A172 (cell line): ENCODE results near the gene CISD3. TPM values are rescaled to one million over a fixed set of nuclear protein-coding genes. Genes with fewer than 3 reads are reported as not detected.

ENCODE experiments used
- DNase-seq: peaks from one replicate; pipeline ENCODE4 v3.0.0-alpha.2; 2015; ENCODE audit warnings: low spot score
- total RNA-seq: library from RNA; depleted of rRNA; stranded (reverse); fragments of >200 nt; shearing (Covaris generic); gene quantifications from 2 replicates; pipeline ENCODE4 v1.2.3, GENCODE V29; 2014

CISD3 gene
- total RNA-seq, 1 experiment from 2014 or later: 12.4 TPM

DNA sequence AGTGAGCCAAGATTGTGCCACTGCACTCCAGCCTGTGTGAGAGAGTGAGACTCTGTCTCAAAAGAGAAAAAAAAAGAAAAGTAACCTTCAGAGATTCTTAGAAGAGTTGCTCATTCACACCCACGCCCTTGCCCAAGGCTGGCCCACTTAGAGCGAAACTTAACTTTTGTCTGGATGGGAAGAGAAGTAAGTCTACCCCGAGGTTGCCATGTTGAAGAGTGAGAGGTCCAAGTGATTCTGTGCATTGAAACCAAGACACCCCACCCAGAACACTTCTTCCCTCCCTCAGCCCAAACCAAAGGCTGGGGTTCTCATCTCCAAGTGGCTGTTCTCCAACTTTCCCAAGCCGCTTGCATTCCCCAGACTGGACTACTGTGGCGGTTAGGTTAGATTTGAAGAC, 2.4 kb upstream of the CISD3 start:
- no peak for DNase-seq

GRCh38 chr17:38728290-38728831, 1.8 kb upstream of the CISD3 start:
- DNase-seq: no peak

DNA sequence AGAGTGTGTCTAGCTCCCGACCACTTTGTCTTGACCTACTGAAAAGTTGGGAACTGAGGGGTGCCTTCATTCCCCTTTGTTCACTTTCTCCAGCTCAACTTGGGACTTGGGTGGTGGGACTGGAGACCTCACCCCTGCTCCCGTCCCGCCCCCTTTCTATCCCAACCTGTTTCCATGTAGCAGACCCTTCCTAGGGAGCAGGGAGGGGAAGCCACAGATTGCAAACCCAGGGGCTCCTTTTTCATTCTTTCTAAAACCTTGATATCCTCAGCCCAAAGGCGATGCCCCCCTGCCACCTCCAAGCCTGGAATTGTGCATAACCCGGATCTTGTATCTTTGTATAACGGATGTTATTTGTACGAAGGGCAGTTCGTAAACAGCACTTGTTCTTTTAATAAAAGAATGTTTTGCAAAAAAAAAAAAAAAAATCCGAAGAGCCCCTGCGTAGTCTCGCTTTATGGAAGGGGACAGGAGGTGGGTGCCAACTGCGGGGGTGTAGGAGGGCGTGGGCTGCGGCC, 714 bp upstream of the CISD3 start:
- DNase-seq: no peak

DNA sequence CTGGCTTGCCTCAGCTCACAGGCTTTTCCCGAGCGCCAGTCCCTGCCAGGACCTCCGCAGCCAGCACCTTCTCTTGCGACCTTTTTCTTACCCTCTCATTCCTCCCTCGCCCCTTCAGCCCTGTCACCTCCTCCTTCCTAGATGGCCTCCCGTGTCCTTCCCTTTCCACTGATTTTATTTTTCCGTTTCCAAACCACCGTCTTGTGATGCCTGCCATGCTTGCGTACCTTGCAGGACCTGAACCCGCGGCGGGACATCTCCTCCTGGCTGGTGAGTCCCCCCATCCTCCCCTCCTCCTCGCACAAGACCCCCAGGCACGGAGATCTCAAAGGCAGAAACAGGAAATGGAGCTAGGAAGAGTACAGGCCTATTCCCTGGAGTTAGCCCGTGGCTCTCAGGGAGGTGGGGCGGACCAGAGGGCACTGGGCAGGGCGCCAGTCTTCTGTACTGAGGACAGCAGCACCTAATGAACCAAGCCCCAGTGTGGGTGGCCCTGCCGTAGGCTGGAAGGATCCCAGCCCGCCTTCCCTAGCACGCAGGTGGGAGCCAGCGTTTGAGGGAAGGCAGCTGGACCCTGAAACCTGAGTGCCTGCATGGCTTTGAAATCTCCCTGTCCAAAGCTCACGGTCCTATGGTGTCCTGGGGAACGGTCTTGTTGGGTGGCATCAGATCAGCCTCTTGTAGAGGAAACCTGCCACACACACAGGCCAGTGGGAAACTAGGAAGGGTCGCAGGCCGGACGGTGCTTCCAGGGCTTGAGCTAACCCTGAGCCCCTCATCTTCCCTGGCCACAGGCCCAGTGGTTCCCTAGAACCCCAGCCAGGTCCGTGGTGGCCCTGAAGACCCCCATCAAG, 612 bp downstream of the CISD3 start:
- DNase-seq: peak; percentile 76

DNA sequence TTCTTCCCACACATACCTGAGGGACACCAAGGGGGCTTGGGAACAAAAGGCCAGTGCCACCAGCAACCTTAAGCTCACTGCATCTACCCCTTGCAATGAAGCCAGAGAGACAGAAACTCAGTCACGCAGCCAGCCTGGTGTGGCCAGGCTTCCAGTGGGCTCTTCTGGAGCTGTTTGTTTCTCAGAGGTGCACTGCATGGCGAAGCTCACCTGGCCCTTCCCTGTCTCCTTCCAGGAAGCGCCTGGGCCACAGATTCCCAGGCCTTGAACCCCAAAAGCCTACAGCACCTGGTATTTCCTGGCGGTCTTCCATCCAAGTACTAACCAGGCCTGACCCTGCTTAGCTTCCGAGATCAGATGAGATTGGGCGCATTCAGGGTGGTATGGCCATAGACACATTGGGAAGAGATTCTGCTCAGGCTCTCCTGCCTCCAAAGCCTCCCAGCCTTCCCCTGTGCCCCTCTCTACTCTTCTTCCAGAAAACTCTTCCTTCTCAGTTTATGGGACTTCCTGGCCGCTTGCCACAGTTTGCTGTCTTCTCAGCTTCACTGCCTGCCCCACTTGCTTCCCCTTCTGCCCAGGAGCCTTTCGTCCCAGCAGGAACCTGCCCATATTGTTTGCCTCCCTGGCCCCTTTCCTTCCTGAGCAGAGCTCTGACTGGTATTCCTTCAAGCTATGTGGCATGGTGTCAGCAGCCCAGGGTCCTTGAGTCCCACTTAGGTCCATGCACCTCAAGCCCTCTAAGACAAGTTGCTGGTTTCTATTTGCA, 1.6 kb downstream of the CISD3 start:
- DNase-seq: no peak

DNA sequence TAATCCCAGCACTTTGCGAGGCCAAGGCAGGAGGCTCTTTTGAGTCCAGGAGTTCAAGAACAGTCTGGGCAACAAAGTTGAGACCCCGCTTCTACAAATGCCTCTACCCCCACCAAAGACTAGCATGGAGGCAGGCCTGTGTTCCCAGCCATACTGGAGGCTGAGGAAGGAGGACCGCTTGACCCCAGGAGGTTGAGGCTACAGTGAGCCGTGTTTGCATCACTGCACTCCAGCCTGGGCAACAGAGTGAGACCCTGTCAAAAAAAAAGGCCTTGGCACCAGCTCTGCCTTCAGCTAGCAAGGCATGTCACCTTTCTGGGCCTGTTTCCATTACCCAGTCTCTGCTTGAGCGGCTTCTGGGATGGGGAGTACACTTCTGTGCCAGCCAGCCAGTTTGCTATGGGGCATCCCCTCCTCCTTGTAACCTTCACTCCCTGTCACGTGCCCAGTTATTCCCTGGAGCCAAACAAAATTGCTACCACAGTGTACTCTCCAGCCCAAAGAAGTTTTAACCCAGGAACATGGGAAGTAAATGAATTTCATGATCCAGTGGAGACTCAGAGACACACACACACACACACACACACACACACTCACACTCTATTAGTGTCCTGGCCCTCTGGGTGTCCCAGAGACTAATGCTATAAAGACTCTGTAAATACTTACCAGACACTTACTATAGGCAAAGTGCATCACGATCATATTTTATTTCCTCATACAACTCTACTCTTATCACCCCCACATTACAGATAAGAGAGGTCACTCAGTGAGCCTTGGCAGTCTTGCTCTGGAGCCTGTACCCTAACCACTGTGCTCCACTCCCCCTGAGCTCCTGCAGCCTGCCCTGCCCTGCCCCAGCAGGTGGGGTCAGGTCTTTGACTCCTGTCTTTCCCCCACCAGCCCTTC, 2.5 kb downstream of the CISD3 start:
- no peak for DNase-seq

GRCh38 chr17:38733282-38733981, 3.3 kb downstream of the CISD3 start:
- DNase-seq: no peak

- no peak for DNase-seq
Observed at GRCh38 chr17:38733982-38734973, 4.1 kb downstream of the CISD3 start.

GRCh38 chr17:38735161-38735997, 5.2 kb downstream of the CISD3 start:
- DNase-seq: peak; percentile 48

- DNase-seq: no peak
Observed at GRCh38 chr17:38738007-38738662, 8.0 kb downstream of the CISD3 start.

DNA sequence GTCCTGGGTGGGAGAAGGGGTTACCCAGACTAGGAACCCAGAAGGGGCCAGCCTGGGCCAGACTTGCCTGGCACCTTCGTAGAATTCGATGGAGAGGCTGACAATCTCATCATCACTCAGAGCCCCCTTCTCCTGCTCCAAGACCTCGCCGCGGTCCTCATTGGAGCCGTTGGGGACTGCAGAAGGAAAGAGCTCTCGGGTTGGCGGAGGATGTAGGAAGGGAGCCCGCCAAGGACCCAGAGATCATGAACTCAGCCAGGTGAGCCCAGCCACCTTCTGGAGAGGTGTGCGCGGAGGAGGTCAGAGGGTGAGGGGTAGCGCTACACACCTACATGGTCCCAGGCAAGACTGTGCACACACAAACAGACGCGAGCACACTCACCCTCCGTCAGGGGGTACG, 8.5 kb downstream of the CISD3 start:
- DNase-seq: no peak

DNA sequence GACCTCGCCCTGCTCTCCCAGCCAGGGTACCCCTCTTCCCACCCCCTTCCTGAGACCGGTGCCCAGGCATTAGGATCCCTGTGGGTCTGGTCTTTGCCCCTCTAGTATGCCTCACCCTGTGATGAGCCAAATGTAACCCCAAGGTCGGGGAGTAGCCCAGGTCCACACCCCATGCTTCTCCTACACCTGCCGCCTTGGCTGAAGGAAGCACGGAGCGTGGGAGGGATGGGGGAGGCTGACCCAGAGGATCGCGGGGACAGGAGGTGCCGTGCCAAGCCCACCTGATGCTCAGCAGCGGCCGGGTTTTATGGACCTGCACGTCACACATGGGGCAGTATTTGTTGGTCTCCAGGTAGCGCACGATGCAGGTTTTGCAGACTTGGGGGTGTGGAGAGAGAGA, 9.2 kb downstream of the CISD3 start:
- DNase-seq: no peak

DNA sequence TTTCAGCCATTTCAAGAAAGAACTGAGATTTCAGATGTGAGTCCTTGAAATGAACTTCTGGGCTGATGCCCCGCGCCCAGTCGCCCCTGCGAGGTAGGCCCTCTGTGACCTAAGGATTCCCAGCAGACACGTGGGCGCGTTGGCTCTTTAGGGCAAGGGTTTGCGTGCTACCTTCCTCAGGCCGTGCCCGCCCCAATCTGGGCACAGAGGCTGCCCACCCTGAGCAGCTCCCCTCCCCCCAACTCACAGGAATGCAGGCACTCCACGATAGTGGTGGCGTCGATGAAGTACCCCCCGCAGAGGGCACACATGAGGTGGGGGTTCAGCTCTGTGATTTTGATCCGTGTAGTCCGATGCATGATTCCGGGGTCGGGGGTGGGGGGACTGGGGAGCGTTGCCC, 9.9 kb downstream of the CISD3 start:
- no peak for DNase-seq

DNA sequence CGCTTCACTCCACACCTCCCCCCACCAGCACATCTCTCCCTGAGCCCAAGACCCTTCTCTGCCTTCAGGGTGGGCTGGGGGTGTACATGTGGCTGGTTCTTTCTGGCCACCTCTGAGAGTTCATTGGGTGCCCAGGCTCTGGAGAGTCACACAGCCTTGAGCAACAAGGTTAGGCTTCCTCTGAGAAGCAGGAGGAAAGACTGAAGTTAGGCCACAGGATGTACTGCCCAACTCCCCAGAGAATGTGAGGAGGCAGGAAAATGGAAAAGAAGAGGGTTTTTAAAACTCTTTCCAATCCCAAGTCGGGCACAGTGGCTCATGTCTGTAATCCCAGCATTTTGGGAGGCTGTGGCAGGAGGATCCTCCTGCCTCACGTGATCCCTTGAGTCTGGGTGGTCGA, 10.7 kb downstream of the CISD3 start:
- no peak for DNase-seq

DNA sequence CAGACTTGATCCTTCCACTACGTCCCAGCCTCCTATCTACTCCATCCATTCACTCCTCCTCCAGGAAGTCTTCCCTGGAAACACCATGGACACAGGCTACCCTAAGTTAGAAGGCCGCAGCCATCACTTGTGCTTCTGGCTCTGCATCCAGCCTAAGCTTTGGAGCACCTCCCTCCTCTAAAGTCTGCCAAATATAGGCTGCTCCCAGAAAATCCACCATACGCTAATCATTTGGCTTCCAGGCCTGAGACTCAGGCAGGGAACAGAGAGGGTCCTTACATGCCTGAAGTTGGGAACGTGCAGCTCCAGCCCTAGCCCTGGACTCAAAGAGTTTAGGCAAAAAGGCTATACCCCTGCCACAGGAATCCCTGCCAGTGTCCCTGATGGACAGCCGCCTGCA, 11.3 kb downstream of the CISD3 start:
- DNase-seq: no peak

- DNase-seq: no peak
Observed at GRCh38 chr17:38741921-38742410, 11.8 kb downstream of the CISD3 start.

GRCh38 chr17:38742411-38743308, 12.5 kb downstream of the CISD3 start:
- no peak for DNase-seq
